H1 (cell line): ENCODE data around the gene CADPS. TPM values are rescaled to one million over a fixed set of nuclear protein-coding genes. Genes with fewer than 3 reads are reported as not detected.

Experiments used
- CTCF ChIA-PET: fragments of 300-600 bp; sonication (Branson Sonifier 250); formaldehyde crosslinking; loops from one replicate; lab custom pipeline; 2021; ENCODE audit not compliant: partially characterized antibody; lab: Charles Lee
- POLR2A ChIA-PET: fragments of 300-600 bp; sonication (Branson Sonifier 250); formaldehyde crosslinking; loops from one replicate; lab custom pipeline; 2021; ENCODE audit warnings: inconsistent platforms; ENCODE audit not compliant: partially characterized antibody; lab: Charles Lee
- DNase-seq, 2 experiments: peaks; one replicate each; pipeline versions ENCODE4 v3.0.0 to v3.0.0-alpha.2; 2010 to 2022; ENCODE audit warnings: low spot score in 2 of 2, low read depth in 1 of 2, mixed read lengths in 1 of 2
- FAIRE-seq: peaks from 2 replicates; lab custom pipeline; 2011; peaks lifted over from hg19 to GRCh38; lab: Jason Lieb, UNC
- H2AFZ ChIP-seq: 2 replicates; pipeline ENCODE4 v1.8.1; 2012; ENCODE audit warnings: low read length, inconsistent platforms
- H2AK5ac ChIP-seq: 2 replicates; pipeline ENCODE4 v1.6.1; 2013; ENCODE audit warnings: low read depth, low read length
- H2BK120ac ChIP-seq: replicated peaks from 2 replicates; pipeline ENCODE3; 2013; ENCODE audit warnings: low read depth, low read length, inconsistent platforms
- H2BK12ac ChIP-seq: 2 replicates; pipeline ENCODE4 v1.6.1; 2013; ENCODE audit warnings: low read depth, low read length
- H2BK15ac ChIP-seq: 2 replicates; pipeline ENCODE4 v1.6.1; 2013; ENCODE audit warnings: low read length
- H2BK20ac ChIP-seq: 2 replicates; pipeline ENCODE4 v1.6.1; 2013; ENCODE audit warnings: low read length
- H2BK5ac ChIP-seq: 2 replicates; pipeline ENCODE4 v1.6.1; 2013; ENCODE audit warnings: low read depth, low read length
- H3K14ac ChIP-seq: 2 replicates; pipeline ENCODE4 v1.6.1; 2013; ENCODE audit warnings: inconsistent platforms; ENCODE audit not compliant: insufficient read length
- H3K18ac ChIP-seq: 2 replicates; pipeline ENCODE4 v1.6.1; 2013; ENCODE audit warnings: low read length; ENCODE audit errors: extremely low read depth
- H3K23ac ChIP-seq: 2 replicates; pipeline ENCODE4 v1.6.1; 2013; ENCODE audit warnings: inconsistent platforms; ENCODE audit not compliant: insufficient read length
- H3K23me2 ChIP-seq: 2 replicates; pipeline ENCODE4 v1.6.1; 2013; ENCODE audit warnings: low read depth, low read length
- H3K27ac ChIP-seq: 2 replicates; pipeline ENCODE4 v1.6.1; 2011; ENCODE audit warnings: low read depth, low read length, inconsistent platforms
- H3K27me3 ChIP-seq, 4 experiments: replicated peaks in 1 of 4; 1 replicate in 1 of 4; 2 replicates in 3 of 4; pipeline versions ENCODE4 v1.6.1 to v1.8.1; 2011 to 2013; ENCODE audit warnings: low read length in 3 of 4, mild to moderate bottlenecking in 3 of 4, inconsistent platforms in 2 of 4, mixed read lengths in 2 of 4, moderate library complexity in 1 of 4; ENCODE audit not compliant: control insufficient read depth in 3 of 4, insufficient read depth in 3 of 4; ENCODE audit errors: extremely low read depth in 1 of 4
- H3K36me3 ChIP-seq, 4 experiments: 2 replicates each; pipeline versions ENCODE4 v1.6.1 to v1.8.1; 2011 to 2013; ENCODE audit warnings: mild to moderate bottlenecking in 4 of 4, low read length in 3 of 4, moderate library complexity in 2 of 4, control low read depth in 1 of 4, inconsistent platforms in 1 of 4; ENCODE audit not compliant: insufficient read depth in 4 of 4, control insufficient read depth in 2 of 4
- H3K4ac ChIP-seq: replicated peaks from 2 replicates; pipeline ENCODE3; 2013; ENCODE audit warnings: low read length, low read depth, mixed read lengths, inconsistent platforms; ENCODE audit not compliant: insufficient read length
- H3K4me1 ChIP-seq, 4 experiments: replicated peaks in 1 of 4; 1 replicate in 1 of 4; 2 replicates in 3 of 4; pipeline versions ENCODE4 v1.6.1 to v1.8.1; 2011 to 2013; ENCODE audit warnings: low read length in 3 of 4, inconsistent platforms in 2 of 4, mixed read lengths in 1 of 4; ENCODE audit not compliant: insufficient read depth in 4 of 4, control insufficient read depth in 3 of 4
- H3K4me2 ChIP-seq, 2 experiments: 2 replicates each; pipeline versions ENCODE4 v1.6.1 to v1.8.1; 2011 to 2013; ENCODE audit warnings: low read depth in 2 of 2, low read length in 2 of 2, control low read depth in 1 of 2, inconsistent platforms in 1 of 2, mild to moderate bottlenecking in 1 of 2; ENCODE audit not compliant: insufficient read depth in 1 of 2
- H3K4me3 ChIP-seq, 4 experiments: fragments of 200-600, 300-600 bp in 1 of 4; sonication (generic), shearing (Covaris generic), sonication (Bioruptor Twin) in 1 of 4; 2 replicates each; pipeline versions ENCODE4 v1.5.1 to v1.8.1; 2011 to 2016; ENCODE audit warnings: low read length in 4 of 4, low read depth in 3 of 4, control low read depth in 2 of 4, inconsistent platforms in 2 of 4, mild to moderate bottlenecking in 2 of 4, mixed read lengths in 1 of 4, moderate library complexity in 1 of 4; ENCODE audit not compliant: insufficient read depth in 2 of 4; ENCODE audit errors: extremely low read depth in 1 of 4
- H3K56ac ChIP-seq: replicated peaks from 2 replicates; pipeline ENCODE3; 2013; ENCODE audit warnings: low read depth, mild to moderate bottlenecking, mixed read lengths, low read length, inconsistent platforms; ENCODE audit not compliant: insufficient read length
- H3K79me1 ChIP-seq: 2 replicates; pipeline ENCODE4 v1.6.1; 2013; ENCODE audit warnings: low read depth, low read length, control low read depth
- H3K79me2 ChIP-seq, 2 experiments: 2 replicates each; pipeline versions ENCODE4 v1.6.1 to v1.8.1; 2012 to 2013; ENCODE audit warnings: low read length in 2 of 2, mild to moderate bottlenecking in 2 of 2, inconsistent platforms in 1 of 2; ENCODE audit not compliant: insufficient read depth in 2 of 2, control insufficient read depth in 1 of 2
- H3K9ac ChIP-seq, 4 experiments: replicated peaks in 1 of 4; 1 replicate in 1 of 4; 2 replicates in 3 of 4; pipeline versions ENCODE4 v1.6.1 to v1.8.1; 2011 to 2013; ENCODE audit warnings: low read depth in 3 of 4, low read length in 3 of 4, control low read depth in 2 of 4, mild to moderate bottlenecking in 2 of 4, moderate library complexity in 2 of 4, inconsistent platforms in 1 of 4; ENCODE audit errors: extremely low read depth in 1 of 4
- H3K9me3 ChIP-seq, 2 experiments: 2 replicates each; pipeline versions ENCODE4 v1.6.1 to v1.8.1; 2012 to 2013; ENCODE audit warnings: mild to moderate bottlenecking in 2 of 2, moderate library complexity in 2 of 2, control low read depth in 1 of 2, inconsistent platforms in 1 of 2, low read depth in 1 of 2, low read length in 1 of 2, mixed read lengths in 1 of 2; ENCODE audit not compliant: insufficient read depth in 2 of 2
- H4K20me1 ChIP-seq, 2 experiments: replicated peaks in 1 of 2; 2 replicates each; pipeline versions ENCODE3 to v1.8.1; 2011 to 2013; ENCODE audit warnings: inconsistent platforms in 2 of 2, low read length in 2 of 2, mild to moderate bottlenecking in 1 of 2; ENCODE audit not compliant: insufficient read depth in 2 of 2, control insufficient read depth in 1 of 2
- H4K5ac ChIP-seq: 2 replicates; pipeline ENCODE4 v1.6.1; 2013; ENCODE audit warnings: low read length, low read depth, mixed read lengths, inconsistent platforms; ENCODE audit not compliant: insufficient read length
- H4K8ac ChIP-seq: 2 replicates; pipeline ENCODE4 v1.8.0; 2013; ENCODE audit warnings: mild to moderate bottlenecking, moderate library complexity, low read length, inconsistent platforms; ENCODE audit not compliant: insufficient read depth; ENCODE audit errors: extremely low read depth
- H4K91ac ChIP-seq: replicated peaks from 2 replicates; pipeline ENCODE3; 2013; ENCODE audit warnings: low read length, mixed read lengths, inconsistent platforms; ENCODE audit not compliant: insufficient read length
- BCL11A ChIP-seq, 2 experiments: IDR thresholded peaks; one replicate each; pipeline ENCODE4 v1.6.1; 2011; ENCODE audit warnings: low read depth in 2 of 2, low read length in 2 of 2, mild to moderate bottlenecking in 2 of 2
- CEBPB ChIP-seq: IDR thresholded peaks from 2 replicates; pipeline ENCODE4 v1.6.1; 2012; ENCODE audit warnings: low read depth, low read length
- CHD1 ChIP-seq: IDR thresholded peaks from 2 replicates; pipeline ENCODE4 v1.6.1; 2012; ENCODE audit warnings: low read depth, low read length, improper control_type of control experiment
- CHD2 ChIP-seq: IDR thresholded peaks from 2 replicates; pipeline ENCODE4 v1.6.1; 2012; ENCODE audit warnings: low read length, improper control_type of control experiment
- NANOG ChIP-seq: IDR thresholded peaks from 2 replicates; pipeline ENCODE4 v1.6.1; 2011; ENCODE audit warnings: low read length, low read depth, mild to moderate bottlenecking, inconsistent platforms; ENCODE audit not compliant: insufficient read depth, poor library complexity, severe bottlenecking
- TAF7 ChIP-seq: optimal IDR thresholded peaks from 2 replicates; pipeline ENCODE3; 2011; ENCODE audit warnings: low read depth, mild to moderate bottlenecking, inconsistent platforms, low read length, moderate library complexity, borderline replicate concordance
- TBP ChIP-seq: IDR thresholded peaks from 2 replicates; pipeline ENCODE4 v1.6.1; 2011; ENCODE audit warnings: low read depth, low read length, improper control_type of control experiment
- TCF12 ChIP-seq: IDR thresholded peaks from 2 replicates; pipeline ENCODE4 v1.6.1; 2011; ENCODE audit warnings: low read depth, mild to moderate bottlenecking, low read length
- YY1 ChIP-seq: IDR thresholded peaks from 2 replicates; pipeline ENCODE4 v1.6.1; 2011; ENCODE audit warnings: low read depth, mild to moderate bottlenecking, low read length
- WGBS, 2 experiments: shearing (Covaris generic) in 1 of 2; methylation state at CpG; one replicate each; pipeline versions ENCODE4 v1.1.6 to v1.1.7; 2013 to 2015; ENCODE audit warnings: low lambda C conversion rate in 2 of 2, mixed read lengths in 2 of 2, inconsistent platforms in 1 of 2, low coverage in 1 of 2, missing lambda C conversion rate in 1 of 2; ENCODE audit not compliant: insufficient replicate concordance in 2 of 2, insufficient coverage in 1 of 2, insufficient read length in 1 of 2; ENCODE audit errors: extremely low coverage in 1 of 2, missing lambda C conversion rate in 1 of 2; 5-methylcytosine and 5-hydroxymethylcytosine counted together
- polyA plus RNA-seq, 7 experiments: library from polyadenylated mRNA; depleted of rRNA in 3 of 7; stranded (reverse) in 5 of 7; unstranded in 2 of 7; fragments of >200 nt in 5 of 7; fragments of 200-250 nt in 2 of 7; gene quantifications; 1 replicate in 5 of 7; 2 replicates in 1 of 7; 4 replicates in 1 of 7; pipeline versions ENCODE4 v1.2.1 to v1.2.3, GENCODE V29; 2011 to 2013; ENCODE audit warnings: missing spikeins in 2 of 7, mixed read lengths in 2 of 7
- total RNA-seq: library from RNA; stranded (reverse); fragmentation: NEBNext Ultra II Directional; extraction: Animal tissue kit (Norgen Biotek cat#: 25700); gene quantifications from 2 replicates; pipeline ENCODE4 v1.2.1, GENCODE V29; 2021
- TF ChIP-seq, protein P1 (sequence below): IDR thresholded peaks from 2 replicates; pipeline ENCODE4 v1.6.1; 2012; ENCODE audit warnings: low read length, inconsistent platforms

The CADPS gene
- total and polyA plus RNA-seq, 2 of the 8 experiments (the other 6 are each of a cell fraction or from before 2014, with no cell fraction given): 7.1 to 10.2 TPM

DNA sequence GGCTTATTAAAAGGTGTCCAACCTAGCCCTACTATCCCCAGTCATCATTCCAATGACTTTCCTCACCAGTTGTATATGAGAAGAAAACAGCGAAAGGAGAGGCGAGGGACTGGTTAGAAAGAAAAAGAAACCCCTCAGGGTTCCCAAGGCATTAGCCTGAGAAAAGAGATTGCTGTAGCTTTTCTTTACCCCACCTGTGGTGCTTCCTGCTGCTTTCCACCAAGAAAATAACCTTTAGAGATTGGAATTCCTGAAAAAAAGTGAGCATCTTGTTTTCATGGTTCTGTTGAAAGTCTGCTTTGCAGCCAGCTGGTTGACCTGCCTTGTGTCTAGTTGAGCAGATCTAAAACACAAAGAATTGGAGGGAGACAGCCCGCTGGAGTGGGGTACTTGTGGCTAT lies 196.4 kb downstream of the CADPS start:
- peak overlapping the region; percentile 22 to 51; a peak in 3 of 4 replicates for H3K4me2 ChIP-seq
- H2BK5ac ChIP-seq: peak overlapping the region; percentile 60; the same call in 1 of the 2 replicates
- 0 out of 2 replicates have a peak overlapping the region, but pooled peaks have one; percentile 55 for H3K18ac ChIP-seq
- no peak overlapping the region for H4K8ac ChIP-seq
- H2BK20ac ChIP-seq: peak overlapping the region; percentile 88; the same call in 1 of the 2 replicates
- H3K27ac ChIP-seq: no peak overlapping the region
- no peak overlapping the region for H3K4ac ChIP-seq
- no peaks in the 10 kb centered on the region for H3K79me1 ChIP-seq
- 7% methylated on average over 3 of the region's 3 CpGs; no CpG with 5 or more reads in 1 of the 2 experiments for WGBS, 2 experiments
- H2BK120ac ChIP-seq: no peak overlapping the region
- peak overlapping the region in 1 of 4 experiments; percentile 34; a peak in 1 of 8 replicates for H3K4me3 ChIP-seq
- H3K36me3 ChIP-seq: no peaks in the 10 kb centered on the region
- H3K27me3 ChIP-seq: peaks cover 0 to 1% (median 0%) of the 10 kb centered on the region in 4 experiments; a peak in 1 of 7 replicates
- H3K23me2 ChIP-seq: no peaks in the 10 kb centered on the region
- DNase-seq (no peak), FAIRE-seq (peak; percentile 99)
- ChIA-PET CTCF (interaction anchor here (0.7 to 5.2 kb wide), 7 partner anchors 9 to 524 kb away, joined by 3 to 46 read pairs (median 3); no protein-coding TSS in a partner anchor), POLR2A (interaction anchor here (0.6 to 1.3 kb wide), 5 partner anchors 9 to 1035 kb away, joined by 3 to 5 read pairs (median 4); no protein-coding TSS in a partner anchor)
- no peak overlapping the region for H3K9ac ChIP-seq
- no peaks in the 10 kb centered on the region for H3K9me3 ChIP-seq
- no peak overlapping the region for H3K23ac ChIP-seq
- H2AK5ac ChIP-seq: 0 out of 2 replicates have a peak overlapping the region, but pooled peaks have one; percentile 70
- H2BK12ac ChIP-seq: peak overlapping the region; percentile 82; the same call in 1 of the 2 replicates
- H4K5ac ChIP-seq: no peak overlapping the region
- no peaks in the 10 kb centered on the region for H3K79me2 ChIP-seq
- no peak overlapping the region for H4K91ac ChIP-seq
- no peaks in the 10 kb centered on the region for H4K20me1 ChIP-seq
- no peak overlapping the region for H3K14ac ChIP-seq
- H2BK15ac ChIP-seq: no peak overlapping the region
- no peak overlapping the region for H2AFZ ChIP-seq
- no peak overlapping the region for H3K56ac ChIP-seq
- H3K4me1 ChIP-seq: peaks cover 10 to 20% (median 13%) of the 10 kb centered on the region in 4 experiments; a peak in 6 of 7 replicates
- TF ChIP-seq CHD1: no peak
- TF ChIP-seq YY1: peak; percentile 45; the same call in 1 of the 2 replicates
- peak; percentile 6 for TF ChIP-seq NANOG
- no peak for TF ChIP-seq CHD2
- peak; percentile 69 to 78 for TF ChIP-seq BCL11A (IDR thresholded peaks at IDR 0.05; ENCODE audit: low read depth in 2 of 2, low read length in 2 of 2)
- TF ChIP-seq TBP: no peak
- TF ChIP-seq TCF12: peak; percentile 88
- TF ChIP-seq, protein P1, sequence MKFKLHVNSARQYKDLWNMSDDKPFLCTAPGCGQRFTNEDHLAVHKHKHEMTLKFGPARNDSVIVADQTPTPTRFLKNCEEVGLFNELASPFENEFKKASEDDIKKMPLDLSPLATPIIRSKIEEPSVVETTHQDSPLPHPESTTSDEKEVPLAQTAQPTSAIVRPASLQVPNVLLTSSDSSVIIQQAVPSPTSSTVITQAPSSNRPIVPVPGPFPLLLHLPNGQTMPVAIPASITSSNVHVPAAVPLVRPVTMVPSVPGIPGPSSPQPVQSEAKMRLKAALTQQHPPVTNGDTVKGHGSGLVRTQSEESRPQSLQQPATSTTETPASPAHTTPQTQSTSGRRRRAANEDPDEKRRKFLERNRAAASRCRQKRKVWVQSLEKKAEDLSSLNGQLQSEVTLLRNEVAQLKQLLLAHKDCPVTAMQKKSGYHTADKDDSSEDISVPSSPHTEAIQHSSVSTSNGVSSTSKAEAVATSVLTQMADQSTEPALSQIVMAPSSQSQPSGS: peak; percentile 32; the same call in 1 of the 2 replicates
- no peak for TF ChIP-seq CEBPB
- TF ChIP-seq TAF7: no peak
